Endothelial cell of umbilical vein (primary cell): ENCODE measurements around the gene SYMPK. TPM values are rescaled to one million over a fixed set of nuclear protein-coding genes. Genes with fewer than 3 reads are reported as not detected.

Experiments
- BruUV-seq: library from RNA; stranded (reverse); fragments of 400-500 nt; replicated peaks from 2 replicates; lab custom pipeline; 2021; lab: Mats Ljungman, UMichigan
- CTCF ChIA-PET: fragments of 300-600, 350-600 bp; sonication (Branson Sonifier 250); formaldehyde crosslinking; loops from one replicate; lab custom pipeline; 2021; ENCODE audit warnings: antibody characterized with exemption, inconsistent platforms; lab: Charles Lee
- POLR2A ChIA-PET: fragments of 300-600, 350-600 bp; sonication (Branson Sonifier 250); formaldehyde crosslinking; loops from one replicate; lab custom pipeline; 2021; ENCODE audit warnings: antibody characterized with exemption, inconsistent platforms; lab: Charles Lee
- DNase-seq: peaks from one replicate; pipeline ENCODE4 v3.0.0-alpha.2; 2011; ENCODE audit warnings: low read depth, low spot score
- FAIRE-seq: peaks from 2 replicates; lab custom pipeline; 2011; peaks lifted over from hg19 to GRCh38; lab: Jason Lieb, UNC
- H2AFZ ChIP-seq: 2 replicates; pipeline ENCODE4 v1.6.0; 2012; ENCODE audit warnings: low read depth, low read length, control low read depth, inconsistent platforms
- H3K27ac ChIP-seq: 2 replicates; pipeline ENCODE4 v1.5.1; 2011; ENCODE audit warnings: low read depth, mild to moderate bottlenecking, control low read depth, low read length, moderate library complexity; ENCODE audit not compliant: insufficient read depth
- H3K27me3 ChIP-seq, 2 experiments: 2 replicates each; pipeline versions ENCODE4 v1.6.0 to v1.6.1; 2011; ENCODE audit warnings: low read length in 2 of 2, mixed read lengths in 1 of 2; ENCODE audit not compliant: control insufficient read depth in 2 of 2, insufficient read depth in 2 of 2
- H3K36me3 ChIP-seq, 2 experiments: 2 replicates in 1 of 2; 3 replicates in 1 of 2; pipeline ENCODE4 v1.5.1; 2011; ENCODE audit warnings: low read length in 2 of 2, mild to moderate bottlenecking in 1 of 2, moderate library complexity in 1 of 2; ENCODE audit not compliant: control insufficient read depth in 2 of 2, insufficient read depth in 2 of 2; ENCODE audit errors: extremely low read depth in 1 of 2
- H3K4me1 ChIP-seq: 3 replicates; pipeline ENCODE4 v1.5.1; 2011; ENCODE audit warnings: mild to moderate bottlenecking, low read length; ENCODE audit not compliant: control insufficient read depth, insufficient read depth; ENCODE audit errors: extremely low read depth
- H3K4me2 ChIP-seq: 2 replicates; pipeline ENCODE4 v1.6.1; 2011; ENCODE audit warnings: low read length, control low read depth, mixed read lengths; ENCODE audit not compliant: insufficient read depth
- H3K4me3 ChIP-seq, 3 experiments: fragments of 200-600 bp in 1 of 3; sonication (generic), shearing (Covaris generic) in 1 of 3; replicated peaks in 1 of 3; 2 replicates each; pipeline ENCODE4 v1.5.1; 2011 to 2016; ENCODE audit warnings: control low read depth in 3 of 3, low read length in 3 of 3, mild to moderate bottlenecking in 2 of 3, inconsistent platforms in 1 of 3, low read depth in 1 of 3, moderate library complexity in 1 of 3; ENCODE audit not compliant: insufficient read depth in 1 of 3
- H3K79me2 ChIP-seq: 2 replicates; pipeline ENCODE4 v1.6.0; 2012; ENCODE audit warnings: low read length, inconsistent platforms; ENCODE audit not compliant: control insufficient read depth, insufficient read depth
- H3K9ac ChIP-seq: replicated peaks from 2 replicates; pipeline ENCODE3; 2011; ENCODE audit warnings: low read length, control low read depth; ENCODE audit not compliant: insufficient read depth; ENCODE audit errors: extremely low read depth
- H3K9me1 ChIP-seq: replicated peaks from 3 replicates; pipeline ENCODE4 v1.6.0; 2011; ENCODE audit warnings: mild to moderate bottlenecking, low read length; ENCODE audit not compliant: control insufficient read depth, insufficient read depth; ENCODE audit errors: extremely low read depth
- H3K9me3 ChIP-seq: replicated peaks from 2 replicates; pipeline ENCODE4 v1.5.1; 2012; ENCODE audit warnings: low read length, inconsistent platforms; ENCODE audit not compliant: control insufficient read depth, insufficient read depth
- H4K20me1 ChIP-seq: replicated peaks from 2 replicates; pipeline ENCODE3; 2011; ENCODE audit warnings: mild to moderate bottlenecking, low read length; ENCODE audit not compliant: control insufficient read depth, insufficient read depth; ENCODE audit errors: extremely low read depth
- CTCF ChIP-seq, 2 donors: IDR thresholded peaks; 1 replicate in 1 of 2; 2 replicates in 1 of 2; pipeline ENCODE4 v1.5.1; 2011; ENCODE audit warnings: low read length in 2 of 2, mild to moderate bottlenecking in 2 of 2, moderate library complexity in 2 of 2, control low read depth in 1 of 2, inconsistent platforms in 1 of 2, low read depth in 1 of 2; ENCODE audit not compliant: insufficient read depth in 1 of 2; ENCODE audit errors: extremely low read depth in 1 of 2
- EZH2 ChIP-seq: IDR thresholded peaks from 2 replicates; pipeline ENCODE4 v1.6.1; 2012; ENCODE audit warnings: borderline replicate concordance, low read depth, mild to moderate bottlenecking, moderate library complexity, low read length, inconsistent platforms; ENCODE audit not compliant: severe bottlenecking
- FOS ChIP-seq: IDR thresholded peaks from 2 replicates; pipeline ENCODE4 v1.6.1; 2011; ENCODE audit warnings: mild to moderate bottlenecking, low read length, moderate library complexity, borderline replicate concordance; ENCODE audit not compliant: insufficient read depth
- GATA2 ChIP-seq: IDR thresholded peaks from 2 replicates; pipeline ENCODE4 v1.7.0; 2011; ENCODE audit warnings: low read depth, mild to moderate bottlenecking, moderate library complexity, mixed read lengths, low read length; ENCODE audit not compliant: insufficient read length, insufficient read depth
- JUN ChIP-seq: IDR thresholded peaks from 2 replicates; pipeline ENCODE4 v1.6.1; 2011; ENCODE audit warnings: borderline replicate concordance, low read depth; ENCODE audit not compliant: insufficient read length, insufficient read depth
- MAX ChIP-seq: IDR thresholded peaks from 2 replicates; pipeline ENCODE4 v1.6.1; 2011; ENCODE audit not compliant: insufficient read depth, insufficient read length
- MYC ChIP-seq: IDR thresholded peaks from one replicate; pipeline ENCODE4 v1.6.1; 2011; ENCODE audit warnings: mild to moderate bottlenecking, low read depth, low read length
- POLR2A ChIP-seq: IDR thresholded peaks from 2 replicates; pipeline ENCODE4 v1.6.1; 2012; ENCODE audit warnings: low read depth, mild to moderate bottlenecking, control low read depth, low read length
- POLR2AphosphoS5 ChIP-seq: IDR thresholded peaks from 2 replicates; pipeline ENCODE4 v1.6.1; 2012; ENCODE audit warnings: low read depth, mild to moderate bottlenecking, control low read depth, low read length, moderate library complexity; ENCODE audit not compliant: insufficient read depth
- dilution Hi-C: fragments of 300-500 bp; cut with MboI; formaldehyde crosslinking; loops from one replicate; pipeline ENCODE4 v1.15.0; 2019; ENCODE audit warnings: low sequenced_read_pairs; ENCODE audit not compliant: extremely low pct_ligation_motif_present
- intact Hi-C: fragments of 100-400 bp; cut with micrococcal nuclease; formaldehyde crosslinking; loops from one replicate; pipeline ENCODE4 v1.10.0; 2022
- polyA plus RNA-seq, 4 experiments: library from polyadenylated mRNA; depleted of rRNA in 3 of 4; stranded (reverse) in 3 of 4; unstranded in 1 of 4; fragments of >200 nt; gene quantifications; 2 replicates each; pipeline versions ENCODE4 v1.2.1 to v1.2.3, GENCODE V29; 2011 to 2012; ENCODE audit warnings: missing spikeins in 1 of 4
- total RNA-seq: library from RNA; stranded (reverse); gene quantifications from 2 replicates; pipeline ENCODE4 v1.2.3, GENCODE V29; 2021

SYMPK gene
- total and polyA plus RNA-seq, 2 donors (not counting 3 experiments of a cell fraction or from before 2014, with no cell fraction given), result 89.8 to 95.7 TPM

GRCh38 chr19:45881909-45882528, 19.1 kb upstream of the SYMPK start:
- H3K4me2 ChIP-seq, result no peak overlapping the region
- dilution Hi-C loops (no loop called here), intact Hi-C loops (no loop called here)
- no peaks in the 10 kb centered on the region for H3K9me1 ChIP-seq
- ChIA-PET CTCF (interaction anchor here (1.3 to 2.2 kb wide), 4 partner anchors 14 to 383 kb away, joined by 3 to 24 read pairs (median 9); partner anchors contain the start of genes FOXA3 and SYMPK), POLR2A (interaction anchor here (1.0 kb wide), 1 partner anchor 17 kb away, joined by 3 read pairs; no protein-coding TSS in a partner anchor)
- no peaks in the 10 kb centered on the region for H4K20me1 ChIP-seq
- H3K9me3 ChIP-seq, result no peaks in the 10 kb centered on the region
- H3K4me3 ChIP-seq, result no peak overlapping the region
- peaks cover 3% of the 10 kb centered on the region for H3K79me2 ChIP-seq
- H3K27me3 ChIP-seq, result no peaks in the 10 kb centered on the region
- no TSS peak for BruUV-seq
- DNase-seq (no peak), FAIRE-seq (no peak)
- no peak overlapping the region for H3K9ac ChIP-seq
- peaks cover 8% of the 10 kb centered on the region for H3K4me1 ChIP-seq
- H3K27ac ChIP-seq, result no peak overlapping the region
- no peak for TF ChIP-seq POLR2A
- no peak for TF ChIP-seq POLR2AphosphoS5
- TF ChIP-seq MAX, result no peak
- H3K36me3 ChIP-seq, result no peaks in the 10 kb centered on the region
- no peak overlapping the region for H2AFZ ChIP-seq

- dilution Hi-C loops, result no loop called here
Measured at GRCh38 chr19:45881082-45881908, 18.3 kb upstream of the SYMPK start.

More at GRCh38 chr19:45881082-45881908, 18.3 kb upstream of the SYMPK start:
- Histone ChIP-seq H4K20me1 (no peaks in the 10 kb centered on the region), H3K36me3 (no peaks in the 10 kb centered on the region), H3K4me1 (peaks cover 6% of the 10 kb centered on the region), H3K79me2 (peaks cover 3% of the 10 kb centered on the region), H3K9me1 (no peaks in the 10 kb centered on the region), H3K27me3 (no peaks in the 10 kb centered on the region), H2AFZ (no peak overlapping the region), H3K4me3 (no peak overlapping the region), H3K27ac (no peak overlapping the region), H3K9ac (no peak overlapping the region), H3K9me3 (no peaks in the 10 kb centered on the region), H3K4me2 (no peak overlapping the region)
- ChIA-PET POLR2A (interaction anchor here (0.7 kb wide), 1 partner anchor 10 kb away, joined by 3 read pairs; no protein-coding TSS in a partner anchor), CTCF (interaction anchor here (1.3 to 2.2 kb wide), 4 partner anchors 13 to 384 kb away, joined by 3 to 24 read pairs (median 9); partner anchors contain the start of genes FOXA3 and SYMPK)
- TF ChIP-seq CTCF (IDR thresholded peaks at IDR 0.05; ENCODE audit: extremely low read depth in 1 of 2, insufficient read depth in 1 of 2, low read depth in 1 of 2, low read length in 2 of 2), result no peak
- TF ChIP-seq EZH2, result no peak
- no peak for TF ChIP-seq GATA2
- no peak for TF ChIP-seq POLR2AphosphoS5
- no peak for TF ChIP-seq FOS
- TF ChIP-seq MYC, result no peak
- TF ChIP-seq POLR2A, result no peak
- no peak for TF ChIP-seq JUN
- no peak for TF ChIP-seq MAX
- DNase-seq, result no peak
- no peak for FAIRE-seq
- intact Hi-C loops, result no loop called here
- BruUV-seq, result no TSS peak
